Measurements from ENCODE around the gene TRHDE.

Gene TRHDE

DNA sequence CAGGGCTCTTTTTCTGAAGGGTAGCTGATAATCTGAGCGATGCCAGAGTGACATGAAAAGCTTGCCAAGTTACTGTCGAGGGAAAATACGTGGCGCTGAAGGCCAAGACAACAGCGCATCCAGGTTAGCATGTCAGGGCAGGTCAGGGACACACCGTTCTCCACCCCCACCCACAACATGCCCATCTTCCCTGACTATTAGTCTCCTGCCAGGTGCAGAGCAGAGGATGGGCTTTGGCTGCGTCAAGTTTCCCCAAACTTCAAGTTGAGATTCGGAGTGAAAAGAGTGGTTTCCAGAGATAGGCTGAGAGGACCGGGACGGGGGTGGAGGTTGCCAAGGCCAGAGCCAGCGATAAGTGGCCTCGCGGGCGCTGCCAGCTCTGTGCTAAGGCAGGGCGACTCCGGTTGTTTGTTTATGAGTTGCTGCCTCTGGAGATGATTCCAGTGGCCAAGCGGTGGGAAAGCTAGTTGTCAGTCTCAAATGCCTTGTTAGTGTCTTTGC is 1.7 kb downstream of the TRHDE start:
- no peak for DNase-seq

- DNase-seq: no peak
Observed at GRCh38 chr12:72274931-72275330, 2.8 kb downstream of the TRHDE start.

DNA sequence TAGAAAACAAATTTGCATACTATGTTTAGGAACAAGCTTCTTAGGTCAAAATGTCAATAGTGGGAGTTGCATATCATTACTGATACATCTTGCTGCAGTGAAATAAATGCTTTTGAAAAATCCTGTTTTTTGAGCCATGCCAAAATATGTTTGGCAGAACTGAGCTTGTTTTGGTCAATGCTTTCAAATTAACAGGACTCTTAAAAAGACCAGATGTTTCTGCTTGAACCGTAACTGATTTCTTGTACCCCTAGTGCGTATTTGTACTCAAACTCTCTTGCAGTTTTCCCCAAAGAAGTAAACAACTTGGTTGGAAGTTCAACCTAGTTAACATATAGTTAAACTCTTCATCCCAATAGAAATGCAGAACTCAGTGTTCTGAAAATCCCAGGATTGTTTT is 3.4 kb downstream of the TRHDE start:
- DNase-seq: no peak

- no peak for DNase-seq
Observed at GRCh38 chr12:72276181-72276805, 4.1 kb downstream of the TRHDE start.

DNA sequence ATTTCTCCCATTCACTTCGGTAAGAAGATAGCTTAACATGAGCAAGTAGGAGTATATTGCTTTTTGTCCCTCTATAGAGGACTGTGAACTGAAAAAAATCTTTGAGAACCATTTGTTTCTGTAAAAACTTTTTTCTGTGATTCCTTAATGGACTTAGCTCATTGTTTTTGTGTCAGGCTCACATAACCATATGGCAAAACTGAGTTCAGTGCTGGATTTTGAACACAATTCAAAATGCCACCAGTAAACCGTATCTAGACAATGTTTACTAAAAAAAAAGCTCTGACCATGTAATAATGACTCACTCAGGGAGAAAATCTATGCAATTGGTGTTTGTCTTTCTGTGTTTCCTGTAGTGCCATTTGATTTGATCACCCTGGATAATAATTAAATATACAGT is 5.2 kb downstream of the TRHDE start:
- no peak for DNase-seq

GRCh38 chr12:72278894-72279293 is 6.7 kb downstream of the TRHDE start:
- no peak for DNase-seq

GRCh38 chr12:72281126-72281525 is 9.0 kb downstream of the TRHDE start:
- DNase-seq: no peak

DNA sequence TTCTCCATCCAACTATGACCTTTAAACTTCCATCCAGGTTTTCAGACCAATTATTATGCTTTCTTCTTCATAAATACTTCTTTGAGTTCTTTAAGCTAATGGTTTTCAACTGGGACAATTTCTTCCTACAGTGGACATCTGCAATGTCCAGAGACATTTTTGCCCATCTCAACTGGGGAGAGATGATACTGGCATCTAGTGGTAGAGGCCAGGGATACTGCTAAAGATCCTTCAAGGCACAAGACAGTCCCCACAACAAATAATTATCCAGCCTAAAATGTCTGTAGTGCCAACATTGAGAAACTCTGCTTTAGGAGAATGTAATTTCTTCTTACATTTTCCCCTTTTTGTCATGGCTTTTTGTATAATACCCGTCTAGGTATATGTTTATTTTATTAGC is 10.6 kb downstream of the TRHDE start:
- no peak for DNase-seq

GRCh38 chr12:72285861-72286260 is 13.7 kb downstream of the TRHDE start:
- no peak for DNase-seq

DNA sequence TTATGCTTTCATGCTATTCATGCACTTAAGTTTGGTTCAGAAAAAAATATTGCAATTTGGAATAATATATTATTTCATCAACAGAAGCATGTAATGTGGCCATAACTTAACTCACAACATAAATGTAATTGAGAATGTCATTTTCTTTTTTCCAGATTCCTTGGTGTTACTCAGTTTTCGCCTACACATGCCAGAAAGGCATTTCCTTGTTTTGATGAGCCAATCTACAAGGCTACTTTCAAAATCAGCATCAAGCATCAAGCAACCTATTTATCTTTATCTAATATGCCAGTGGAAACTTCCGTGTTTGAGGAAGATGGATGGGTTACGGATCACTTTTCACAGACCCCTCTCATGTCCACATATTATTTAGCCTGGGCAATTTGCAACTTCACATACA is 14.4 kb downstream of the TRHDE start:
- no peak for DNase-seq

- no peak for DNase-seq
Observed at GRCh38 chr12:72288436-72288835, 16.3 kb downstream of the TRHDE start.

GRCh38 chr12:72288911-72289310 is 16.7 kb downstream of the TRHDE start:
- DNase-seq: no peak

DNA sequence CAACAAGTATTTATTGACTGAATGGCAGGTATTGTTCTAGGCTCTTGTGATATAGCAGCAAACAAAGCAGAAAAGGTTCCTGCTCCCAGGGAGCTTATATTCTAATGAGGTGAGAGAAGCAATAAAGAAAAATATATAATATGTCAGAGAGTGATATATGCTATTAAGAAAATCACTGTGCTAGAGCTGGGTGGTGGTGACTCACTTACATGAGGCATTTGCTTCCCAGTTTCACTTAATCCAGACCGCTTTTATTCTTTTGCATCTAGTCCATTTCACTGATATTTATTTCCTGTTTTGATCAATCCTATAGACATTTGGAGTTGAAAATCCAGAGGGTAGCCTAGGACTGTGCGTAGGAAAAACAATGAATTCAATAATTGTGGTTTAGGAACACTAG is 17.5 kb downstream of the TRHDE start:
- no peak for DNase-seq

DNA sequence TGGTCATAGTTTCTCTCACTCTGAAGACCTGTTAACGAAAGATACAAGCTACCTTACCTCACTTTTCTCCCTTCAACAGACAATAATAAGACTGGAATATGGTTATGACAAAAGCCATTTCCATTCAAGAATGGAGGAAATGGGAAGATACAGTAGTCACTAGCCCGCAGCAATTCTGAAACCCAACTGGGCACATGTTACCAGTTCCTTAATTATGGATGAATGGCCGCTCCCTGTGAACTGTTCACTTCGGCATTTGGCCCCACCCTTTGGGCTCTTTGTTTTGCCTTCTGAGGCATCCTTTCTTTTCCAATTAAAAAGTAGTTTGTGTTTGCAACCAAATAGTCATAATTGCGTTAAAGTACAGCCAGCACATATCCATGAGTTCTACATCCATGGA is 19.0 kb downstream of the TRHDE start:
- DNase-seq: no peak

GRCh38 chr12:72293701-72294100 is 21.5 kb downstream of the TRHDE start:
- no peak for DNase-seq

DNA sequence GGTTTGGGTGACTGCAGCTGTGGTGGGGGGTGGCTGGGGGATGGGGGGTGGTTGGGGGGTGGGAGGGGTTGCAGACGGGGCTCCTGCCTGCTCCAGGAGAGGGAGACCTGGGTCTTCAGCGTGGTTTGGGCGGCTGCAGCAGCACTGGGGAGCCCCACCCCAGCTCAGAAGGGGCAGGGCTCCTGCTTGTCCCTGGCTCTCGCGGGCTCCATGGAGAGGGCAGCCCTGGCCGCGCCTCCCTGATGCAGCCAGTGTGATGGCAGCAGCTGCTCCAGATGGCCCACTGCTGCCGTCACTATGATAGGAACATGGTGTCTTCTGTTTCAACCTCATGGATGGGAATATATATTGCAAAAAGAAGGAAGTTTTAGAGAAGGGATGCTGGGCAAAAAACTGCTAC is 22.9 kb downstream of the TRHDE start:
- DNase-seq: no peak

DNA sequence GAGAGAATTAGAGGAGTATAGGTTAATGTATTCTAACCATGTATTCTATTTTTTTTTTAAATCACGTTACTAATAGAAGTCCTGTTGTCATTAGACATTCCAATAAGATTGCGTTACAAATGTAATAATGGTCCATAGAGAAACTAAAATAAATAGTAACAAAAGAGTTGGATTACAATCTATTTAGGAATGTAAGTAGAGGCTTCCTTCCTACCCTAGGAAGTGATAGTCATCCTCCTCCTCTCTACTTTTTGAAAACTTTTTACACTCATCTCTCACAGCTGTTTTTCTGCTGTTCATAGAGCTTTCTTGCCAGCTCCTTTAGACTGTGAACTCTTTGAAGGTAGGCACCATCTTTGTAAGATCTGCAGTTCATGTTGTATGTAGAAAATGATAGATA is 23.6 kb downstream of the TRHDE start:
- no peak for DNase-seq

DNA sequence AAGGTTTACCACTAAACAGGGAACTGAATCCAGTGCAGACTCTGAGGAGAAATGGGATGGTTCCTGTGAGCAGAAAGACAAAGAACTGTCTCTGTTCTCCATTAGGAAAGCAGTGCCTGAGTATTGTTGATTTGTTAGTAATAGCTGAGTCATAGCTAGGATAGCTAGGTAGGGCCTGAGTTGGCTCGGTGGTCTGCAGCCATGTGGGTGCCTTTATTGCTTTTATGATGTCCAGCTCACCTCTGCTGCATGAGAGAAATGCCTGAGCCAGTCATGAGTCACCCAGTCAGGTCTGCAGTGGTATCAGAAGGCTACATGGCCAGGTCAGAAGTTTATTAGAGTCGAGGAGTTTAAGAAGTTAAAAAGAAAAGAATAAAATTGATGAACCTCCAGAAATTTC is 24.2 kb downstream of the TRHDE start:
- DNase-seq: no peak

DNA sequence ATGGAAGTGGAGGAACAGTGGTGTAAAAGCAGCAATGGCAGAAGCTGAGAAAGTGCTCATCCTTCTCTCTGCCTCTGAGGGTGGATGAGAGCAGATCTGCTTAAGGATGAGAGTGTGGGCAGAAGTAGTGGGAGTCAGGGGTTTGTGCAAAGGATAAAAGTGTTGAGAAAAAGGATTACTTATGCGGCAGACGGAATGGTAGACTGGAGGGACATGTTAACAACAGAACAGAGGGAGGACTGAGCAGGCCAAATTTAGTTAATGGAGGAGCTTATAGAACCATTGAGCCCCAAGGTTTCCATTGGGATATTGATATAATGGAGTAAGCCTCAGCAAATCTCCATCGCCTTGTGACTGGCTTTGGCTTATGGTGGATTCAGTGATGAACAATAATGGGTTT is 25.5 kb downstream of the TRHDE start:
- DNase-seq: no peak

- DNase-seq: no peak
Observed at GRCh38 chr12:72300728-72301127, 28.6 kb downstream of the TRHDE start.

DNA sequence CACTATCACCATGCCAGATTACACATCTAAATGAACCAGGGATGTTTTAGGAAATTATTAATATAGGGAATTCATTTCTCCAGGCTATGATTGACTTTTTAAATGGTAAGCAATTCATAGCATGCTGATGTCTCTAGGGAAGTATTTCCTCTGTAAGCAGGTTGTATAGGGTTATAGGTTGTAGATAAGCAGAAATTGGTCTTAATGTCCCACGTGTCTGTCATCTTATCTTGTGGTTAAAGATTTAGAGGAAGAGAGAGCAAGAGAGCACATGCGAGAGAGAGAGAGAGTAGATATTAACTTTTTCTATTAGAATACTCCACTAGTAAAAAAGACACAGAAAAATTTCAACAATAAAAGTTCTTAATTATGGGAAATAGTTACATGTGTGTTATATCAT is 32.6 kb downstream of the TRHDE start:
- DNase-seq: no peak

- DNase-seq: no peak
Observed at GRCh38 chr12:72307229-72307628, 35.1 kb downstream of the TRHDE start.

GRCh38 chr12:72311946-72312345 is 39.8 kb downstream of the TRHDE start:
- no peak for DNase-seq

- no peak for DNase-seq
Observed at GRCh38 chr12:72313806-72314205, 41.6 kb downstream of the TRHDE start.

- no peak for DNase-seq
Observed at GRCh38 chr12:72315858-72316257, 43.7 kb downstream of the TRHDE start.

DNA sequence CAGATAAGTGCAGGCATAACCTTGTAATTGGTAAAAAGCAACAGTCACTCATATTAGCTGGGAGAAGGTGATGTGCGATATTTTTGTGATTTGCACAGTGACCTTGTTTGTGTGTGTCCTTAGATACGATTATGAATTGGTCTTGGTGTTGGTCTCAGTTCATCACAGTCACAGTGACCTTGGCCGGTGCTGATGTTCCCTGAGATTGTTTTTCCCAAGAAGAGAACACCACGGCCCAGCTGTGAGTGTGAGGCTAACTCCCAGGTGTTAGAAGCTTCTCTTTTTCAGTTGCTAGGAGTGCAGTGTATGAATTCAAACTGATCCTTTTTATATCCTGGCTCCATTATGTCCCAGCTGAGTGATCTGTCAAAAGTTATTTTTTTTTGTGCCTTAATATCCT is 46.2 kb downstream of the TRHDE start:
- no peak for DNase-seq
